ENCODE measurements around the gene PDE6D.
"Not testable (repeated sequence)": the region's sequence is repeated elsewhere in the genome, so short reads cannot be mapped to it uniquely, and the experiment has no call there.

GRCh38 chr2:231749016-231749415, 32.1 kb downstream of the PDE6D start:
- not testable (repeated sequence) for TF ChIP-seq POLR2A (IDR thresholded peaks at IDR 0.05); CTCF (IDR thresholded peaks at IDR 0.05); POLR2AphosphoS5 (IDR thresholded peaks at IDR 0.05; ENCODE audit: insufficient read depth in 1 of 2, low read depth in 1 of 2)

Measured in vagina (tissue), 2 donors.